ENCODE measurements around the gene AMN.

DNA sequence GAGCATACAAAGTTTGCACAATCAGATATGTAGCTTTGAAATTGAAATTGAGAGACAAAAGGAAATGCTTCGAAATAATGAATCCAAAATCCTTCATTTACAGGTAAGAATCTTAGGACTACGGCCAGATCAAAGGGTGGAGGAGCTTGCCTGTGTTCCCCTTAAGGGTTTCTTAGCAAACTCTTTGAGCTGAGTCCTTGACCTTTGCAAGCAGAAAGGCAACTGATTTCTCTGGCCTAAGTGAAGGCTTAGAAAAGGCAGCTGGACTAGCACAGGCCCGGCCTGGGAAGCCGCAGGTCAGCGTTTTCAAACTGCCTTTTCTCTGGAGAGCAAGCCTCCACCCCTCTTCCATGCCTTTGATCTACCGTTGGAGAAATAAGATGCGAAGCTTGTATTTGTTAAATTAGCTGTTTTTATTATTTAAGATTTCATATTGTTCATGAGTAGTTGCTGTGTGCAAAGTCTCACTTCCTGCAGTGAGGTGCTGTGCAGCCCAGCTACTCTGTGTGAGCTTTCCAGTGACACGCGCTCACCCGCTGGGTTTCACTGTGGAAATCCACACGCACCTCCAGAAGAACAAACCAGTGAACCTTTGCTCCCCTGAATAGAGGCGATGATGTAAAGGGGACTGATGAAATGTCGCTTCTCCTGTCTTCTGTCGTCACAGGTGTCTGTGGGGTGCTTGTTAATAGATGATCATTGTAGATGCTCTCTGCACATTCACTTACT is 25.0 kb upstream of the AMN start:
- TF ChIP-seq, protein P1, sequence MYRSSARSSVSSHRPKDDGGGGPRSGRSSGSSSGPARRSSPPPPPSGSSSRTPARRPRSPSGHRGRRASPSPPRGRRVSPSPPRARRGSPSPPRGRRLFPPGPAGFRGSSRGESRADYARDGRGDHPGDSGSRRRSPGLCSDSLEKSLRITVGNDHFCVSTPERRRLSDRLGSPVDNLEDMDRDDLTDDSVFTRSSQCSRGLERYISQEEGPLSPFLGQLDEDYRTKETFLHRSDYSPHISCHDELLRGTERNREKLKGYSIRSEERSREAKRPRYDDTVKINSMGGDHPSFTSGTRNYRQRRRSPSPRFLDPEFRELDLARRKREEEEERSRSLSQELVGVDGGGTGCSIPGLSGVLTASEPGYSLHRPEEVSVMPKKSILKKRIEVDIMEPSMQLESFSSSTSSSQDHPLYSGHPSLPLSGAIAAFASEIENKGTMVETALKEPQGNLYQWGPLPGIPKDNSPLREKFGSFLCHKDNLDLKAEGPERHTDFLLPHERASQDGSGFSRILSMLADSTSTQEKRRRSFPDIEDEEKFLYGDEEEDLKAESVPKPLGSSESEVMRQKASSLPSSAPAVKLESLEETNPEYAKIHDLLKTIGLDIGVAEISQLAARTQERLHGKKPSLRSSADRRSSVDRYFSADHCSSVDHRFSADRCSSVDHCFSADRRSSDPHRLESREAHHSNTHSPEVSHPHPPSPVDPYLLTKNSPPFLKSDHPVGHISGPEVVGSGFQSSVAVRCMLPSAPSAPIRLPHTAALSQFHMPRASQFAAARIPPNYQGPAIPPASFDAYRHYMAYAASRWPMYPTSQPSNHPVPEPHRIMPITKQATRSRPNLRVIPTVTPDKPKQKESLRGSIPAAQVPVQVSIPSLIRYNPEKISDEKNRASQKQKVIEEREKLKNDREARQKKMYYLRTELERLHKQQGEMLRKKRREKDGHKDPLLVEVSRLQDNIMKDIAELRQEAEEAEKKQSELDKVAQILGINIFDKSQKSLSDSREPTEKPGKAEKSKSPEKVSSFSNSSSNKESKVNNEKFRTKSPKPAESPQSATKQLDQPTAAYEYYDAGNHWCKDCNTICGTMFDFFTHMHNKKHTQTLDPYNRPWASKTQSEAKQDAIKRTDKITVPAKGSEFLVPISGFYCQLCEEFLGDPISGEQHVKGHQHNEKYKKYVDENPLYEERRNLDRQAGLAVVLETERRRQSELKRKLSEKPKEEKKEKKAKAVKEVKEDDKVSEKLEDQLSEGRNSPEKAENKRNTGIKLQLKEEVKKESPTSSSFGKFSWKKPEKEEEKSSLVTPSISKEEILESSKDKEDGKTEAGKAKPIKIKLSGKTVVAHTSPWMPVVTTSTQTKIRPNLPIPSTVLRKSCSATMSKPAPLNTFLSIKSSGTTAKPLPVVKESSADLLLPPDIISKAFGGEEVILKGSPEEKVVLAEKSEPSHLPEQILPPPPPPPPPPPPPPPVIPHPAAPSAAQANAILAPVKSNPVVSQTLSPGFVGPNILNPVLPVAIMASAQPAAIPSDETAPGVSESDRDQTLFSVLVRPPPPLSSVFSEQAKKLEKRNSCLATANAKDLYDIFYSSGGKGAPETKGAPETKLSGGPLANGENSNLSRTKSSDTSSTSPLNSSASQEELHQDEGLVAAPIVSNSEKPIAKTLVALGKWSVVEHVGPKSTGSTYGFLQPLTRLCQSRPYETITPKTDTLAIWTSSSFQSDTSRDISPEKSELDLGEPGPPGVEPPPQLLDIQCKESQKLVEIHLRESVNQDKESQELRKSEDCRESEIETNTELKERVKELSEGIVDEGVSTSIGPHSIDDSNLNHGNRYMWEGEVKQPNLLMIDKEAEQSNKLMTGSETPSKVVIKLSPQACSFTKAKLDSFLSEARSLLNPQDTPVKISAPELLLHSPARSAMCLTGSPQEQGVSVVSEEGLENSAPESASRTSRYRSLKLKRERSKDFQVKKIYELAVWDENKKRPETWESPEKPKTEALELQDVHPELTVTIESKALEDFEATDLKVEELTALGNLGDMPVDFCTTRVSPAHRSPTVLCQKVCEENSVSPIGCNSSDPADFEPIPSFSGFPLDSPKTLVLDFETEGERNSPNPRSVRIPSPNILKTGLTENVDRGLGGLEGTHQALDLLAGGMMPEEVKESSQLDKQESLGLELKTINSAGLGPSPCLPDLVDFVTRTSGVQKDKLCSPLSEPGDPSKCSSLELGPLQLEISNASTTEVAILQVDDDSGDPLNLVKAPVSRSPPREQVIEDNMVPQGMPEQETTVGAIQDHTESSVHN (IDR thresholded peaks at IDR 0.05; ENCODE audit: borderline replicate concordance in 1 of 2, low read depth in 1 of 2): no peak
- TF ChIP-seq ATF7 (IDR thresholded peaks at IDR 0.05) (no peak), GTF2A2 (tag; IDR thresholded peaks at IDR 0.05) (no peak), EZH2 (IDR thresholded peaks at IDR 0.05; ENCODE audit: borderline replicate concordance, low read depth, low read length) (no peak)
